Lower leg skin (tissue), 3 donors: ENCODE measurements around the gene LRRC36.

Experiments used
- CTCF ChIP-seq, 3 donors: fragments of 450-650 bp; IDR thresholded peaks; one replicate each; pipeline ENCODE4 v1.5.1; 2016; ENCODE audit warnings: antibody characterized with exemption in 3 of 3, mild to moderate bottlenecking in 3 of 3, moderate library complexity in 2 of 3
- POLR2A ChIP-seq, 2 donors: fragments of 450-650 bp; IDR thresholded peaks; one replicate each; pipeline ENCODE4 v1.6.1; 2016 to 2017; ENCODE audit warnings: antibody characterized with exemption in 2 of 2, mild to moderate bottlenecking in 1 of 2, moderate library complexity in 1 of 2

GRCh38 chr16:67310561-67310960 is 16.1 kb upstream of the LRRC36 start:
- TF ChIP-seq CTCF (IDR thresholded peaks at IDR 0.05) = no peak
- no peak for TF ChIP-seq POLR2A (IDR thresholded peaks at IDR 0.05)
